NB4 (cell line): Measurements from ENCODE around the gene CUEDC1.

Experiments
- DNase-seq: peaks from one replicate; pipeline ENCODE4 v3.0.0; 2010; ENCODE audit warnings: low read depth
- H3K4me3 ChIP-seq: one replicate; pipeline ENCODE4 v1.5.1; 2011; ENCODE audit warnings: mild to moderate bottlenecking, low read depth, low read length, moderate library complexity
- CTCF ChIP-seq: IDR thresholded peaks from one replicate; pipeline ENCODE4 v1.5.1; 2012; ENCODE audit warnings: low read depth, low read length
- MAX ChIP-seq: IDR thresholded peaks from 2 replicates; pipeline ENCODE4 v1.6.1; 2011; ENCODE audit warnings: low read depth, low read length
- MYC ChIP-seq: IDR thresholded peaks from 2 replicates; pipeline ENCODE4 v1.6.1; 2011; ENCODE audit warnings: low read depth, low read length
- POLR2A ChIP-seq: IDR thresholded peaks from 2 replicates; pipeline ENCODE4 v1.6.1; 2011; ENCODE audit warnings: mild to moderate bottlenecking; ENCODE audit not compliant: insufficient read length; ENCODE audit errors: extremely low read depth

The CUEDC1 gene

DNA sequence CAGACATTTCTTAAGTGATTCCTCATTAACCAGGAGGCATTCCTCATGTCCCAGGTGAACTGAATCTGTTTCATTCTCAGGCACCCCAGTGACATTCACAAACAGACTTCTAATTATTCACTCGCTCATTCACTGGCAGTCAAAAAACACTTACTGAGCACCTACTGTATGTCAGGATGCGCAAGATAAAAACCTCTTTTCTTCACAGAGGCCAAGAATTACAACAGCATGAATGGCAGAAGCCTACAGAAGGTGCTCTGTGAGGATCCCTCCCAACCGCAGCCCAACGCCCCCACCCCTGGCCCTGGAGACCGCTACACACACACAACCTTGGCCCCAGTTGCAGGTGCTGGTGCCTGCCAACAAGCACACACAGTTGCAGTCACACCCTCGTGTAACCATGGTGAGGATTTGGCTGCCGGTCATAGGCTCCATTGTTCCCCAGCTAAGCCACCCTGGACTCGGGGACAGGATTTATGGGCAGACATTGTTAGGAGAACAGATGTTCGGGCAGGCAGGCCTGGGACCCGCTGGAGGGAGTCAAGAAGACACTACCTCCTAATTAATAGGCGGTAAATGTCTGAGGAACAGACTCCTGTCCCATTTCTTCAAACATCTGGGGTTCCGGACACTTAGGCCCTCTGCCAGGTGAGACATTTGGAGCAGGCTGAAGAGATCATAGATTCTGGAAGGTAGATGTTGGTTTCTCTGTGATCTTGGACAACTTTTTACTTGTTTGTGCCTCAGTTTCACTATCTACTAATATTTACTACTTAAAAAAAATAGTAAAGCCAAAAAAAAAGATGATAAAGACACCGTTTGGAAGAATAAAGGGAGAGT lies 43.2 kb downstream of the CUEDC1 start:
- H3K4me3 ChIP-seq, result no peak overlapping the region
- no peak for DNase-seq
- TF ChIP-seq MAX (no peak), MYC (no peak), POLR2A (no peak), CTCF (no peak)

- no peak for DNase-seq
- H3K4me3 ChIP-seq, result no peak overlapping the region
These were observed 44.5 kb downstream of the CUEDC1 start for GRCh38 chr17:57910462-57911420.

GRCh38 chr17:57909551-57909950 lies 45.7 kb downstream of the CUEDC1 start:
- H3K4me3 ChIP-seq, result no peak overlapping the region
- TF ChIP-seq CTCF, result no peak
- no peak for TF ChIP-seq MAX
- TF ChIP-seq POLR2A, result no peak
- no peak for TF ChIP-seq MYC
- DNase-seq, result no peak

More at GRCh38 chr17:57910462-57911420, 44.5 kb downstream of the CUEDC1 start:
- no peak for TF ChIP-seq MAX
- no peak for TF ChIP-seq POLR2A
- TF ChIP-seq MYC, result no peak
- TF ChIP-seq CTCF, result no peak

DNA sequence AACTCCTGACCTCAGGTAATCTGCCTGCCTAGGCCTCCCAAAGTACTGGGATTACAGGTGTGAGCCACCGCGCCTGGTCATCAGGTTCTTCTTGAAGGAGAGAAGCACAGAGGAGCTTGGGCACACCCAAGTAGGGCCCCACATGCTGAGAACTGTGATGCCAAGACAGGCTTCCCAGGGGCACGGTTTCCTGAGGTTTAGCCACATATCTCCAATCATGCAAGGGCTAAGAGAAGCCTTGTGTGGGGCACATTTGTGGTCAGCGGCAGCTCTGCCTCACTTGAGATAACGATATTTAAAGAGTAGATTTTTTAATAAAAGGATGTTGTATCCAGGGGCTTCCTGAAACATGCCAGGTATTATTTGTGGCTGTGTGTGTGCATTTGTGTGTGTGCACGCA lies 46.9 kb downstream of the CUEDC1 start:
- no peak for DNase-seq
- TF ChIP-seq CTCF, result no peak
- no peak for TF ChIP-seq MYC
- no peak for TF ChIP-seq MAX
- no peak for TF ChIP-seq POLR2A
- no peak overlapping the region for H3K4me3 ChIP-seq

DNA sequence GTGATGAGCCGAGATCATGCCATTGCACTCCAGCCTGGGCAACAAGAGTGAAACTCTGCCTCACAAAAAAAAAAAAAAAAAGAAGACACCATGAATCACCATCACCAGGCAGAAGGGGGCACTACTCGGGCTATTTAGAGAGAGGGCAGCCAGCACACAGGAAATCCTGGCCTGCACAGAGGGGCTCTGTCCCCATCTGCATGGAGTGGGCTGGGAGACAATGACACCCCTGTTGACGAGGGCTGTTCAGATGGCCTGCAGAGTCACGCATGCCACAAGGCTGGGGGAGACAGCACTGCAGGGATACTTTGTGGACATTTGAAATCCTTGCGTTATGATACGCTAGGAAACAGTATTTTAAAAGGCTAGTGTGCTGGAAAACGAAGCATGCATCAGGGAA lies 48.3 kb downstream of the CUEDC1 start:
- TF ChIP-seq CTCF, result no peak
- no peak for TF ChIP-seq MYC
- no peak for TF ChIP-seq MAX
- TF ChIP-seq POLR2A, result no peak
- no peak for DNase-seq
- no peak overlapping the region for H3K4me3 ChIP-seq
